Activated T-cell treated with anti-CD3 and anti-CD28 coated beads, Interleukin-2, amount 50 U/mL, for 72 hours (primary cell): Measurements from ENCODE around the gene ETFA. TPM values are rescaled to one million over a fixed set of nuclear protein-coding genes. Genes with fewer than 3 reads are reported as not detected.
A peak's percentile ranks its signal among the peaks of the same experiment; 100 is the strongest.

Experiments used
- ATAC-seq, 2 donors: fragments of 150-1000 bp; cut with Tn5 transposase; replicated peaks in 1 of 2; 2 replicates each; pipeline ENCODE4 v1.10.0; 2021; ENCODE audit warnings: moderate library complexity in 2 of 2, mild to moderate bottlenecking in 1 of 2
- DNase-seq, 2 donors: peaks; one replicate each; pipeline ENCODE4 v3.0.0; 2021 to 2022; ENCODE audit warnings: mixed read lengths in 1 of 2
- H3K27ac Mint-ChIP-seq: one replicate; pipeline ENCODE4 v1.8.0; 2022; ENCODE audit warnings: mild to moderate bottlenecking, moderate library complexity, mixed read lengths
- H3K27me3 Mint-ChIP-seq: one replicate; pipeline ENCODE4 v1.8.0; 2022; ENCODE audit warnings: low read depth, mixed read lengths
- H3K36me3 Mint-ChIP-seq, 2 donors: one replicate each; pipeline ENCODE4 v1.8.0; 2022; ENCODE audit warnings: mixed read lengths in 2 of 2, mild to moderate bottlenecking in 1 of 2; ENCODE audit not compliant: insufficient read depth in 2 of 2
- H3K4me1 Mint-ChIP-seq: one replicate; pipeline ENCODE4 v1.8.0; 2022; ENCODE audit warnings: low read depth, mixed read lengths
- H3K4me3 Mint-ChIP-seq, 2 donors: one replicate each; pipeline ENCODE4 v1.8.0; 2022; ENCODE audit warnings: mild to moderate bottlenecking in 2 of 2, mixed read lengths in 2 of 2, moderate library complexity in 2 of 2
- H3K9me3 Mint-ChIP-seq, 2 donors: one replicate each; pipeline ENCODE4 v1.8.0; 2022; ENCODE audit warnings: mixed read lengths in 2 of 2
- total RNA-seq, 2 donors: library from RNA; stranded (reverse); gene quantifications; one replicate each; pipeline ENCODE4 v1.2.3, GENCODE V29; 2022

The ETFA gene
- total RNA-seq, 2 donors from 2014 or later = 143 to 158 TPM

DNA sequence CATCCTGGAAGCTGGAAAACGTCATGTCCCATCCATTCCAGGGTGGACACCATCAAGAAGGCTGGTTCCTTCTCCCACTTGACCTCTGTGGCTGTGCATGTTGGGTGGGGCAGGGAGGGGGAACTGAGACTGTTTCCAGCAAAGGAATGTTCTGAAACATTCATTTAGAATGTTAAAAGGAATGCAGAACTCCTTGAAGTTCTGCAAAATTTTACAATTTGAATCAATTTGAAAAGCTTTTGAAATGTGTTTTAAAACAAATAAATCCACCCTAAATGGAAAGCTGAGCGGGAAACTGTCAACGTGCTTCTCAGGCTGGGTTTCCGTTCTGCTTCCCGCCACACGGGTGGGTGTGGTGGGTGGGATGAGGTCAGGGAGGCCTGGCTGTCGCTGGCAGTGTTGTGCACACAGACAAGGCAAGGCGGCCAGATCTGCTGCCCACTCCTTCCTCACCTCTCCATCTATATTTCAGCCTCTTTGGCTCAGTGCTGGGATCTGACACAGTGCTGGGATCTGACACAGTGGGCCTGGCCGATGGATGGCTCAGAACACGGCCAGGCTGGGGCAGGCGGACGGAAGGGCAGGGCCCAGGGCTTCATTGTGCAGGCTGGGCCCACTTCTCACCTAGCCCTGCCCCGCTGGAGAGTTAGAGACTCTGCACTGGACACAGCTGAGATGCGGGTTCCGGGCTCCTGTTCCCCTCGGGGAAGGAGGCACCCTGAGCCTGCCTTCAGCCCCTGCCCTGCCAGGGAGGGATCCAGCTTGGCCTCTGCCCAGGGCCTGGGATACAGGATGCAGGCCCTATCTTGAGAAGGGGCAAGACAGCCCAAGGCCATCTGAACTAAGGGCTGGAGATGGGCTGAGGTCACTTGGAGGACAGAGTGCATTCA lies 141.1 kb downstream of the ETFA start:
- no peak overlapping the region for H3K4me3 Mint-ChIP-seq
- no peaks in the 10 kb centered on the region for H3K9me3 Mint-ChIP-seq
- no peak for DNase-seq
- no peaks in the 10 kb centered on the region for H3K36me3 Mint-ChIP-seq
- no peak for ATAC-seq
- peaks cover 22% of the 10 kb centered on the region for H3K27me3 Mint-ChIP-seq
- no peak overlapping the region for H3K27ac Mint-ChIP-seq
- H3K4me1 Mint-ChIP-seq = no peaks in the 10 kb centered on the region

DNA sequence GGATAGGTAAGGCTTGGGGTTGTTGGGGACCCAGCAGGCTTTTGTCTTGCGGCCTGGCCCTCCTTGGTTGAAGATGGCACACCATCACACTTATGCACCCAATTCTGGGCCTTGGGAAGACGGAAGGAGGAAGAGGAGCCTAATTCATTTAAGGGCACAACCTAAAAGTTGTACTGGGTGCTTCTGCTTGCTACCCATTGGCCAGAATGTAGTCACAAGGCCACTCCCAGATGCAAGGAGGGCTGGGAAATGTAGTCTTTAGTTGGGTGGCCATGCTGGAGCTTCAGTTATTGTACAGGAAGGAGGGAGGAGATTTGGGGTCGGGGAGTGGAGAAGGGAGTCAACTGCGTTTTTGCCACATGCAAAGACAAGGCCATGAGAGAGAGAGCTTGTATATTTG lies 142.3 kb downstream of the ETFA start:
- Mint-ChIP-seq H3K4me3 (no peak overlapping the region), H3K36me3 (no peaks in the 10 kb centered on the region), H3K4me1 (no peaks in the 10 kb centered on the region), H3K9me3 (no peaks in the 10 kb centered on the region), H3K27ac (no peak overlapping the region), H3K27me3 (peaks cover 19% of the 10 kb centered on the region)
- DNase-seq (no peak), ATAC-seq (peak; percentile 32 to 62)

DNA sequence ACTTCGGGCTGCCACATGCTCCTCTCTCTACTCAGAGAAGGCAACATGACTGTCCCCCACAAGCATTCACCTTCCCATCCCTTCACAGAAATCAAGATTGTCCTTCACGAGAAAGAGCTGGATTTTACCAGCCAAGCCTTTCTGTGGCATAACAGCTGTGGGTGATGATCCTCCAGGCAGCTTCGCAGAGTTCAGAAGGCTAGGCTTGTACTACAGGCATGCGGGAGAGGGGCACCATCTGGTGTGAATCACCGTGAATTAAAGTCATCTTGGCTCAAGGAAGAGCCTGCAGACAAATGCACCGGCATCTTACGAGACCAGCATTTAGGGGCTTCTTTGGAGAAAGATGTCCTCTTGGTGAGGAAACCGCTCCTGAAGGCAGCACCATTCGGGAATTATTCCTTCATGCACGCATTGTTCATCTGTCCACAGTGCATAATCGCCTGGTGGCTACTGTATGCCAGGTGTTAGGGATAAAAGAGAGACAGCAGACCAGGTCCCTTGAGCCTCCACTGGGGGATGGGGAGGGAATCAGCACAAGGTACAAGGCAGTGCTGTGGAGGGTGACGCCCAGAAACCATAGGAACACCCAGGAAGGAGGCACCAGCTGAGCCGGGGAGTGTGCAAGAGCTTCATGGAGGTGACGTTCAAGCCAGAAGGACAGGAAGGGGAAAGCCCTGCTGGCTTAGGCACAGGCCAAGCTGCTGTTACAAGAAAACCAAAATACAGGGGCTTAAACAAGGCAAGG lies 142.9 kb downstream of the ETFA start:
- peaks cover 14% of the 10 kb centered on the region for H3K27me3 Mint-ChIP-seq
- H3K4me3 Mint-ChIP-seq = no peak overlapping the region
- H3K9me3 Mint-ChIP-seq = no peaks in the 10 kb centered on the region
- H3K36me3 Mint-ChIP-seq = no peaks in the 10 kb centered on the region
- no peaks in the 10 kb centered on the region for H3K4me1 Mint-ChIP-seq
- no peak overlapping the region for H3K27ac Mint-ChIP-seq
- no peak for DNase-seq
- no peak for ATAC-seq

DNA sequence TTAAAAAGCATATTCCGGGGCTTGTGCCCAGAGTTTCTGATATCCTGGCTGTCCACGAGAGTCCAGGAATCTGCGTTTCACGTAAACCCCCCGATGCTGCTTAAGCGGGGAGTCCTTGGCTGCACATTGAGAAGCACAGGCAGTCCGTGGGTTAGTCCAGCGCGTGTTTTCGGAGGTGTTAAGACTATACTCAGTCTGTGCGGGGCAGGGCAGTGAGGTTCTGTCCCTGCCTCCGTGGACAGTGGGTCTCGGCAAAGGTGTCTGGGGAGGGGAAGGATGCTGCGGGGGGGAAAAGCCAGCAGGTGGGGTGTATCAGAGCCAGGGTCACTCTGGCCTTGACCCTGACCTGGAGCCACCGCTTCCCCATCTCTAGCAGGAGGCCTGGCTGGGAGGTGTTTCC lies 145.3 kb downstream of the ETFA start:
- H3K9me3 Mint-ChIP-seq = no peaks in the 10 kb centered on the region
- peaks cover 7% of the 10 kb centered on the region for H3K27me3 Mint-ChIP-seq
- no peaks in the 10 kb centered on the region for H3K4me1 Mint-ChIP-seq
- ATAC-seq (no peak), DNase-seq (no peak)
- no peak overlapping the region for H3K27ac Mint-ChIP-seq
- H3K36me3 Mint-ChIP-seq = no peaks in the 10 kb centered on the region
- no peak overlapping the region for H3K4me3 Mint-ChIP-seq

Other genes starting within 250 kb of the ETFA start
- under 1 TPM; 0.77 to 0.83 TPM for gene ISL2, start 25.3 kb upstream of the ETFA start, total RNA-seq